ENCODE data around the gene IKZF1. TPM values are rescaled to one million over a fixed set of nuclear protein-coding genes. Genes with fewer than 3 reads are reported as not detected.
A peak's percentile ranks its signal among the peaks of the same experiment; 100 is the strongest.

Gene IKZF1
- total and polyA plus RNA-seq, 2 of the 13 experiments (the other 11 are each of a cell fraction or from before 2014, with no cell fraction given), result not detected

GRCh38 chr7:50275430-50275829, 29.1 kb upstream of the IKZF1 start:
- FAIRE-seq, result no peak
- Histone ChIP-seq H3K4me2 (ENCODE audit: low read depth, low read length) (no peak overlapping the region), H3K4me1 (ENCODE audit: insufficient read depth, low read length) (no peaks in the 10 kb centered on the region), H3K79me2 (ENCODE audit: insufficient read depth, low read length) (no peaks in the 10 kb centered on the region), H3K36me3 (replicated peaks in 1 of 2; ENCODE audit: control insufficient read depth in 1 of 2, insufficient read depth in 2 of 2, low read length in 2 of 2) (no peaks in the 10 kb centered on the region), H3K27me3 (ENCODE audit: control insufficient read depth in 1 of 2, insufficient read depth in 2 of 2, low read length in 2 of 2) (no peaks in the 10 kb centered on the region), H3K27ac (ENCODE audit: extremely low read length, insufficient read depth, low read length) (no peak overlapping the region), H2AFZ (ENCODE audit: low read length) (no peak overlapping the region), H3K9me3 (ENCODE audit: low read length) (no peaks in the 10 kb centered on the region), H3K4me3 (replicated peaks in 1 of 3; ENCODE audit: insufficient read depth in 1 of 3, low read depth in 2 of 3, low read length in 3 of 3) (no peak overlapping the region), H4K20me1 (ENCODE audit: insufficient read depth, low read length) (no peaks in the 10 kb centered on the region), H3K9ac (ENCODE audit: insufficient read depth, low read depth, low read length) (no peak overlapping the region)
- POLR2A ChIA-PET, result no interaction called here
- in situ Hi-C loops (cut with HindIII; ENCODE audit: extremely low pct_ligation_motif_present, low pct_unique_long_range_greater_than_20kb) (no loop called here), intact Hi-C loops (cut with micrococcal nuclease; ENCODE audit: unreplicated experiment) (no loop called here)
- BruUV-seq (replicated peaks), result no TSS peak
- WGBS (ENCODE audit: low lambda C conversion rate), result 4% methylated on average over 2 of the region's 4 CpGs
- DNase-seq (ENCODE audit: low spot score), result no peak
- CTCF ChIA-PET (ENCODE audit: low intra/inter-chr PET ratio, low total read pairs), result no interaction called here
- ATAC-seq, result no peak
- TF ChIP-seq HDAC2 (CRISPR knock-in tag; IDR thresholded peaks at IDR 0.05), result no peak
- peak; percentile 52 for TF ChIP-seq ZNF629 (CRISPR knock-in tag; conservative IDR thresholded peaks at IDR 0.05)
- no peak for TF ChIP-seq ARID3A (IDR thresholded peaks at IDR 0.05; ENCODE audit: low read depth, low read length)
- TF ChIP-seq ZNF24 (IDR thresholded peaks at IDR 0.05), result no peak

GRCh38 chr7:50276483-50276882, 28.0 kb upstream of the IKZF1 start:
- no peak for FAIRE-seq
- Histone ChIP-seq H3K27ac (ENCODE audit: extremely low read length, insufficient read depth, low read length) (no peak overlapping the region), H3K36me3 (replicated peaks in 1 of 2; ENCODE audit: control insufficient read depth in 1 of 2, insufficient read depth in 2 of 2, low read length in 2 of 2) (no peaks in the 10 kb centered on the region), H3K27me3 (ENCODE audit: control insufficient read depth in 1 of 2, insufficient read depth in 2 of 2, low read length in 2 of 2) (no peaks in the 10 kb centered on the region), H2AFZ (ENCODE audit: low read length) (no peak overlapping the region), H4K20me1 (ENCODE audit: insufficient read depth, low read length) (no peaks in the 10 kb centered on the region), H3K79me2 (ENCODE audit: insufficient read depth, low read length) (no peaks in the 10 kb centered on the region), H3K9me3 (ENCODE audit: low read length) (no peaks in the 10 kb centered on the region), H3K4me2 (ENCODE audit: low read depth, low read length) (no peak overlapping the region), H3K4me3 (replicated peaks in 1 of 3; ENCODE audit: insufficient read depth in 1 of 3, low read depth in 2 of 3, low read length in 3 of 3) (no peak overlapping the region), H3K9ac (ENCODE audit: insufficient read depth, low read depth, low read length) (no peak overlapping the region), H3K4me1 (ENCODE audit: insufficient read depth, low read length) (no peaks in the 10 kb centered on the region)
- POLR2A ChIA-PET, result no interaction called here
- DNase-seq (ENCODE audit: low spot score), result no peak
- no peak for ATAC-seq
- in situ Hi-C loops (cut with HindIII; ENCODE audit: extremely low pct_ligation_motif_present, low pct_unique_long_range_greater_than_20kb) (no loop called here), intact Hi-C loops (cut with micrococcal nuclease; ENCODE audit: unreplicated experiment) (no loop called here)
- WGBS (ENCODE audit: low lambda C conversion rate), result 14% methylated on average over 1 of the region's 1 CpG
- BruUV-seq (replicated peaks), result no TSS peak
- CTCF ChIA-PET (ENCODE audit: low intra/inter-chr PET ratio, low total read pairs), result no interaction called here
- TF ChIP-seq PRDM15 (CRISPR knock-in tag; IDR thresholded peaks at IDR 0.05) (no peak), SNAPC5 (CRISPR knock-in tag; IDR thresholded peaks at IDR 0.05; ENCODE audit: borderline replicate concordance) (no peak), ZNF672 (CRISPR knock-in tag; IDR thresholded peaks at IDR 0.05) (no peak), IKZF4 (CRISPR knock-in tag; IDR thresholded peaks at IDR 0.05; ENCODE audit: borderline replicate concordance, low read depth, not compliant biosample characterization) (no peak)
